Thyroid gland (tissue), 4 donors: ENCODE measurements around the gene ZNF264.

Source experiments
- POLR2A ChIP-seq, 2 donors: fragments of 450-650 bp; IDR thresholded peaks; one replicate each; pipeline ENCODE4 v1.6.1; 2017; ENCODE audit warnings: antibody characterized with exemption in 2 of 2, mild to moderate bottlenecking in 2 of 2, moderate library complexity in 1 of 2
- TF ChIP-seq, protein P1 (sequence below), 6 experiments: fragments of 200-600 bp in 3 of 6; fragments of 450-650 bp in 3 of 6; sonication (generic) in 3 of 6; IDR thresholded peaks; one replicate each; pipeline ENCODE4 v1.5.1; 2016 to 2019; ENCODE audit warnings: antibody characterized with exemption in 6 of 6, mild to moderate bottlenecking in 2 of 6, inconsistent platforms in 1 of 6, moderate library complexity in 1 of 6

- TF ChIP-seq, protein P1, sequence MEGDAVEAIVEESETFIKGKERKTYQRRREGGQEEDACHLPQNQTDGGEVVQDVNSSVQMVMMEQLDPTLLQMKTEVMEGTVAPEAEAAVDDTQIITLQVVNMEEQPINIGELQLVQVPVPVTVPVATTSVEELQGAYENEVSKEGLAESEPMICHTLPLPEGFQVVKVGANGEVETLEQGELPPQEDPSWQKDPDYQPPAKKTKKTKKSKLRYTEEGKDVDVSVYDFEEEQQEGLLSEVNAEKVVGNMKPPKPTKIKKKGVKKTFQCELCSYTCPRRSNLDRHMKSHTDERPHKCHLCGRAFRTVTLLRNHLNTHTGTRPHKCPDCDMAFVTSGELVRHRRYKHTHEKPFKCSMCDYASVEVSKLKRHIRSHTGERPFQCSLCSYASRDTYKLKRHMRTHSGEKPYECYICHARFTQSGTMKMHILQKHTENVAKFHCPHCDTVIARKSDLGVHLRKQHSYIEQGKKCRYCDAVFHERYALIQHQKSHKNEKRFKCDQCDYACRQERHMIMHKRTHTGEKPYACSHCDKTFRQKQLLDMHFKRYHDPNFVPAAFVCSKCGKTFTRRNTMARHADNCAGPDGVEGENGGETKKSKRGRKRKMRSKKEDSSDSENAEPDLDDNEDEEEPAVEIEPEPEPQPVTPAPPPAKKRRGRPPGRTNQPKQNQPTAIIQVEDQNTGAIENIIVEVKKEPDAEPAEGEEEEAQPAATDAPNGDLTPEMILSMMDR (IDR thresholded peaks at IDR 0.05) = no peak
- TF ChIP-seq POLR2A (IDR thresholded peaks at IDR 0.05) = no peak
Observed at GRCh38 chr19:57242821-57243220, 51.5 kb downstream of the ZNF264 start.
